ENCODE results near the gene FGFR3.

The FGFR3 gene

GRCh38 chr4:1780435-1780834 lies 12.7 kb upstream of the FGFR3 start:
- no peaks in the 10 kb centered on the region for H3K4me1 ChIP-seq
- H3K9me3 ChIP-seq (ENCODE audit: control insufficient read depth, low read length): no peaks in the 10 kb centered on the region
- no peak overlapping the region for H3K27ac ChIP-seq
- H3K36me3 ChIP-seq (ENCODE audit: control insufficient read depth, insufficient read depth, low read length): no peaks in the 10 kb centered on the region
- no peak overlapping the region for H3K9ac ChIP-seq
- H3K4me2 ChIP-seq (ENCODE audit: low read length): no peak overlapping the region
- H2AFZ ChIP-seq: no peak overlapping the region
- no peaks in the 10 kb centered on the region for H3K79me2 ChIP-seq
- H3K4me3 ChIP-seq (ENCODE audit: low read depth, low read length): no peak overlapping the region
- H3K27me3 ChIP-seq (ENCODE audit: control insufficient read depth, insufficient read depth, low read length): no peaks in the 10 kb centered on the region
- no peak for TF ChIP-seq CTCF (IDR thresholded peaks at IDR 0.05)

- Histone ChIP-seq H3K4me2 (ENCODE audit: low read length) (no peak overlapping the region), H3K9me3 (ENCODE audit: control insufficient read depth, low read length) (no peaks in the 10 kb centered on the region), H3K27ac (no peak overlapping the region), H3K27me3 (ENCODE audit: control insufficient read depth, insufficient read depth, low read length) (no peaks in the 10 kb centered on the region), H2AFZ (no peak overlapping the region), H3K79me2 (no peaks in the 10 kb centered on the region), H3K36me3 (ENCODE audit: control insufficient read depth, insufficient read depth, low read length) (no peaks in the 10 kb centered on the region), H3K4me1 (no peaks in the 10 kb centered on the region), H3K9ac (no peak overlapping the region), H3K4me3 (ENCODE audit: low read depth, low read length) (no peak overlapping the region)
- TF ChIP-seq CTCF (IDR thresholded peaks at IDR 0.05): no peak
These were observed 10.1 kb upstream of the FGFR3 start for GRCh38 chr4:1783015-1783414.

- Histone ChIP-seq H3K36me3 (ENCODE audit: control insufficient read depth, insufficient read depth, low read length) (no peaks in the 10 kb centered on the region), H2AFZ (no peak overlapping the region), H3K9ac (no peak overlapping the region), H3K4me2 (ENCODE audit: low read length) (no peak overlapping the region), H3K27ac (no peak overlapping the region), H3K4me3 (ENCODE audit: low read depth, low read length) (no peak overlapping the region), H3K79me2 (no peaks in the 10 kb centered on the region), H3K27me3 (ENCODE audit: control insufficient read depth, insufficient read depth, low read length) (no peaks in the 10 kb centered on the region), H3K9me3 (ENCODE audit: control insufficient read depth, low read length) (no peaks in the 10 kb centered on the region), H3K4me1 (no peaks in the 10 kb centered on the region)
- no peak for TF ChIP-seq CTCF (IDR thresholded peaks at IDR 0.05)
These were observed 9.1 kb upstream of the FGFR3 start for GRCh38 chr4:1783970-1784369.

GRCh38 chr4:1784395-1784788 lies 8.7 kb upstream of the FGFR3 start:
- Histone ChIP-seq H3K27ac (no peak overlapping the region), H2AFZ (no peak overlapping the region), H3K9ac (no peak overlapping the region), H3K36me3 (ENCODE audit: control insufficient read depth, insufficient read depth, low read length) (no peaks in the 10 kb centered on the region), H3K9me3 (ENCODE audit: control insufficient read depth, low read length) (no peaks in the 10 kb centered on the region), H3K4me2 (ENCODE audit: low read length) (no peak overlapping the region), H3K4me3 (ENCODE audit: low read depth, low read length) (no peak overlapping the region), H3K79me2 (no peaks in the 10 kb centered on the region), H3K27me3 (ENCODE audit: control insufficient read depth, insufficient read depth, low read length) (no peaks in the 10 kb centered on the region), H3K4me1 (no peaks in the 10 kb centered on the region)
- no peak for TF ChIP-seq CTCF (IDR thresholded peaks at IDR 0.05)

GRCh38 chr4:1784789-1785591 lies 8.1 kb upstream of the FGFR3 start:
- H3K4me3 ChIP-seq (ENCODE audit: low read depth, low read length): no peak overlapping the region
- no peak overlapping the region for H2AFZ ChIP-seq
- H3K4me1 ChIP-seq: no peaks in the 10 kb centered on the region
- H3K9me3 ChIP-seq (ENCODE audit: control insufficient read depth, low read length): no peaks in the 10 kb centered on the region
- H3K36me3 ChIP-seq (ENCODE audit: control insufficient read depth, insufficient read depth, low read length): no peaks in the 10 kb centered on the region
- H3K27me3 ChIP-seq (ENCODE audit: control insufficient read depth, insufficient read depth, low read length): no peaks in the 10 kb centered on the region
- no peak overlapping the region for H3K27ac ChIP-seq
- no peak overlapping the region for H3K4me2 ChIP-seq (ENCODE audit: low read length)
- no peak for TF ChIP-seq CTCF (IDR thresholded peaks at IDR 0.05)
- no peak overlapping the region for H3K9ac ChIP-seq
- H3K79me2 ChIP-seq: no peaks in the 10 kb centered on the region
